ENCODE data around the gene DNAJC17. TPM values are rescaled to one million over a fixed set of nuclear protein-coding genes. Genes with fewer than 3 reads are reported as not detected.

The DNAJC17 gene
- total and polyA plus RNA-seq, 2 of the 13 experiments (the other 11 are each of a cell fraction or from before 2014, with no cell fraction given): 22.2 to 26.5 TPM

DNA sequence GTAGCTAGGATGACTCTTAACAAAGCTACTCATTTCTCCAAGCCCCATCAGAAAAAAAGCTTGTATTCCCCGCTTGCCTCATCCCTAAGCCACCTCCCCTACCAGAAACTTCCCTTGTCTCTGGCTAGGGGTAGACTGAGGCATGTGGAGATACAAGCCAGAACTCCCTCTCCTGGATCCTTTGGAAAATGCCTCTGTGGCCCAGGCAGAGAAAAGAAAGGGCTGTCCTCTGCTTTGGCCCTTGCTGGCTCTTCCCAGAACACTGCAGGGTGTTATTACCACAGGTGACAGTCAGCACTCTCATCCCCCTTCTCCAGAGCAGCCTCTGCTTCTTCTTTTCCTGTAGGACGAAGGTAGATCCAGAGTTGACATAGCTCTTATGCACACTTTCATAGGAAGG lies 67.4 kb downstream of the DNAJC17 start:
- intact Hi-C loops (cut with micrococcal nuclease; ENCODE audit: unreplicated experiment) (loop anchor here (5.0 kb wide), 1 partner anchor 63 kb away; no protein-coding TSS in a partner anchor), in situ Hi-C loops (cut with HindIII; ENCODE audit: extremely low pct_ligation_motif_present, low pct_unique_long_range_greater_than_20kb) (no loop called here)
- Histone ChIP-seq H3K36me3 (replicated peaks in 1 of 2; ENCODE audit: control insufficient read depth in 1 of 2, insufficient read depth in 2 of 2, low read length in 2 of 2) (peaks cover 20 to 85% of the 10 kb centered on the region in 2 experiments), H3K79me2 (ENCODE audit: insufficient read depth, low read length) (no peaks in the 10 kb centered on the region), H3K27me3 (ENCODE audit: control insufficient read depth in 1 of 2, insufficient read depth in 2 of 2, low read length in 2 of 2) (no peaks in the 10 kb centered on the region), H3K4me2 (ENCODE audit: low read depth, low read length) (no peak overlapping the region), H4K20me1 (ENCODE audit: insufficient read depth, low read length) (no peaks in the 10 kb centered on the region), H3K9me3 (ENCODE audit: low read length) (no peaks in the 10 kb centered on the region), H3K4me1 (ENCODE audit: insufficient read depth, low read length) (peaks cover 16% of the 10 kb centered on the region), H2AFZ (ENCODE audit: low read length) (no peak overlapping the region), H3K4me3 (replicated peaks in 1 of 3; ENCODE audit: insufficient read depth in 1 of 3, low read depth in 2 of 3, low read length in 3 of 3) (no peak overlapping the region), H3K9ac (ENCODE audit: insufficient read depth, low read depth, low read length) (no peak overlapping the region), H3K27ac (ENCODE audit: extremely low read length, insufficient read depth, low read length) (no peak overlapping the region)
- FAIRE-seq: no peak
- TF ChIP-seq SMC3 (IDR thresholded peaks at IDR 0.05; ENCODE audit: low read length) (no peak), ZNF44 (CRISPR knock-in tag; IDR thresholded peaks at IDR 0.05) (no peak), SNAPC2 (CRISPR knock-in tag; IDR thresholded peaks at IDR 0.05) (no peak), ZNF569 (CRISPR knock-in tag; IDR thresholded peaks at IDR 0.05; ENCODE audit: borderline replicate concordance) (no peak), ZNF609 (CRISPR knock-in tag; IDR thresholded peaks at IDR 0.05; ENCODE audit: borderline replicate concordance) (no peak), ZNF432 (CRISPR knock-in tag; IDR thresholded peaks at IDR 0.05; ENCODE audit: borderline replicate concordance) (no peak), ZSCAN9 (CRISPR knock-in tag; IDR thresholded peaks at IDR 0.05; ENCODE audit: borderline replicate concordance) (no peak), CCDC6 (CRISPR knock-in tag; IDR thresholded peaks at IDR 0.05) (no peak)
- TF ChIP-seq, protein P1, sequence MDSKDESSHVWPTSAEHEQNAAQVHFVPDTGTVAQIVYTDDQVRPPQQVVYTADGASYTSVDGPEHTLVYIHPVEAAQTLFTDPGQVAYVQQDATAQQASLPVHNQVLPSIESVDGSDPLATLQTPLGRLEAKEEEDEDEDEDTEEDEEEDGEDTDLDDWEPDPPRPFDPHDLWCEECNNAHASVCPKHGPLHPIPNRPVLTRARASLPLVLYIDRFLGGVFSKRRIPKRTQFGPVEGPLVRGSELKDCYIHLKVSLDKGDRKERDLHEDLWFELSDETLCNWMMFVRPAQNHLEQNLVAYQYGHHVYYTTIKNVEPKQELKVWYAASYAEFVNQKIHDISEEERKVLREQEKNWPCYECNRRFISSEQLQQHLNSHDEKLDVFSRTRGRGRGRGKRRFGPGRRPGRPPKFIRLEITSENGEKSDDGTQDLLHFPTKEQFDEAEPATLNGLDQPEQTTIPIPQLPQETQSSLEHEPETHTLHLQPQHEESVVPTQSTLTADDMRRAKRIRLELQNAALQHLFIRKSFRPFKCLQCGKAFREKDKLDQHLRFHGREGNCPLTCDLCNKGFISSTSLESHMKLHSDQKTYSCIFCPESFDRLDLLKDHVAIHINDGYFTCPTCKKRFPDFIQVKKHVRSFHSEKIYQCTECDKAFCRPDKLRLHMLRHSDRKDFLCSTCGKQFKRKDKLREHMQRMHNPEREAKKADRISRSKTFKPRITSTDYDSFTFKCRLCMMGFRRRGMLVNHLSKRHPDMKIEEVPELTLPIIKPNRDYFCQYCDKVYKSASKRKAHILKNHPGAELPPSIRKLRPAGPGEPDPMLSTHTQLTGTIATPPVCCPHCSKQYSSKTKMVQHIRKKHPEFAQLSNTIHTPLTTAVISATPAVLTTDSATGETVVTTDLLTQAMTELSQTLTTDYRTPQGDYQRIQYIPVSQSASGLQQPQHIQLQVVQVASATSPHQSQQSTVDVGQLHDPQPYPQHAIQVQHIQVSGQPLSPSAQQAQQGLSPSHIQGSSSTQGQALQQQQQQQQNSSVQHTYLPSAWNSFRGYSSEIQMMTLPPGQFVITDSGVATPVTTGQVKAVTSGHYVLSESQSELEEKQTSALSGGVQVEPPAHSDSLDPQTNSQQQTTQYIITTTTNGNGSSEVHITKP (CRISPR knock-in tag; IDR thresholded peaks at IDR 0.05; ENCODE audit: low read depth): no peak
- ATAC-seq: no peak; the same call in 2 of the 3 replicates
- DNase-seq (ENCODE audit: low spot score): no peak
- WGBS (ENCODE audit: low lambda C conversion rate): 97% methylated on average over 2 of the region's 2 CpGs
- CTCF ChIA-PET (ENCODE audit: low intra/inter-chr PET ratio, low total read pairs): no interaction called here
- BruUV-seq (replicated peaks): no TSS peak
- POLR2A ChIA-PET: interaction anchor here (1.0 to 1.2 kb wide), 2 partner anchors 24 to 46 kb away, joined by 4 read pairs; partner anchors contain the start of gene GCHFR

Measured in HepG2 (cell line).